ENCODE measurements around the gene ADGRD1.

Gene ADGRD1

GRCh38 chr12:131028587-131029338 is 75.1 kb downstream of the ADGRD1 start:
- H3K36me3 ChIP-seq (ENCODE audit: control insufficient read depth, low read length), result no peaks in the 10 kb centered on the region
- H3F3A ChIP-seq (ENCODE audit: control insufficient read depth, insufficient read depth), result no peaks in the 10 kb centered on the region
- H3K4me3 ChIP-seq (ENCODE audit: low read length), result no peak overlapping the region
- no peaks in the 10 kb centered on the region for H3K9me2 ChIP-seq (replicated peaks; ENCODE audit: control insufficient read depth, low read length)
- no peak overlapping the region for H3K4me2 ChIP-seq (ENCODE audit: low read length)
- no peaks in the 10 kb centered on the region for H4K20me1 ChIP-seq (ENCODE audit: control insufficient read depth, insufficient read depth, low read depth, low read length)
- no peak overlapping the region for H3K27ac ChIP-seq (ENCODE audit: low read depth, low read length)
- no peaks in the 10 kb centered on the region for H3K9me3 ChIP-seq (ENCODE audit: control insufficient read depth, insufficient read depth, low read length)
- no peaks in the 10 kb centered on the region for H3K27me3 ChIP-seq (ENCODE audit: control insufficient read depth, low read length)
- TF ChIP-seq CTCF (IDR thresholded peaks at IDR 0.05; ENCODE audit: low read depth, low read length, poor library complexity, severe bottlenecking) (no peak), EZH2phosphoT487 (IDR thresholded peaks at IDR 0.05; ENCODE audit: borderline replicate concordance, low read length) (no peak)
- no peaks in the 10 kb centered on the region for H3K79me2 ChIP-seq (ENCODE audit: control insufficient read depth, low read length)
- no peaks in the 10 kb centered on the region for H3K4me1 ChIP-seq (ENCODE audit: control insufficient read depth, low read length)

- no peaks in the 10 kb centered on the region for H3K9me2 ChIP-seq (replicated peaks; ENCODE audit: control insufficient read depth, low read length)
- no peaks in the 10 kb centered on the region for H3K9me3 ChIP-seq (ENCODE audit: control insufficient read depth, insufficient read depth, low read length)
- H4K20me1 ChIP-seq (ENCODE audit: control insufficient read depth, insufficient read depth, low read depth, low read length), result no peaks in the 10 kb centered on the region
- no peaks in the 10 kb centered on the region for H3K4me1 ChIP-seq (ENCODE audit: control insufficient read depth, low read length)
- no peak for TF ChIP-seq CTCF (IDR thresholded peaks at IDR 0.05; ENCODE audit: low read depth, low read length, poor library complexity, severe bottlenecking)
- no peak for TF ChIP-seq EZH2phosphoT487 (IDR thresholded peaks at IDR 0.05; ENCODE audit: borderline replicate concordance, low read length)
- H3K27me3 ChIP-seq (ENCODE audit: control insufficient read depth, low read length), result no peaks in the 10 kb centered on the region
- no peak overlapping the region for H3K4me2 ChIP-seq (ENCODE audit: low read length)
- H3K79me2 ChIP-seq (ENCODE audit: control insufficient read depth, low read length), result no peaks in the 10 kb centered on the region
- no peaks in the 10 kb centered on the region for H3K36me3 ChIP-seq (ENCODE audit: control insufficient read depth, low read length)
- no peak overlapping the region for H3K27ac ChIP-seq (ENCODE audit: low read depth, low read length)
- H3F3A ChIP-seq (ENCODE audit: control insufficient read depth, insufficient read depth), result no peaks in the 10 kb centered on the region
- H3K4me3 ChIP-seq (ENCODE audit: low read length), result no peak overlapping the region
Observed at GRCh38 chr12:131030472-131031328, 77.0 kb downstream of the ADGRD1 start.

GRCh38 chr12:131032082-131032750 is 78.5 kb downstream of the ADGRD1 start:
- Histone ChIP-seq H4K20me1 (ENCODE audit: control insufficient read depth, insufficient read depth, low read depth, low read length) (no peaks in the 10 kb centered on the region), H3K4me2 (ENCODE audit: low read length) (no peak overlapping the region), H3K36me3 (ENCODE audit: control insufficient read depth, low read length) (no peaks in the 10 kb centered on the region), H3K27me3 (ENCODE audit: control insufficient read depth, low read length) (no peaks in the 10 kb centered on the region), H3K4me1 (ENCODE audit: control insufficient read depth, low read length) (no peaks in the 10 kb centered on the region), H3F3A (ENCODE audit: control insufficient read depth, insufficient read depth) (no peaks in the 10 kb centered on the region), H3K4me3 (ENCODE audit: low read length) (no peak overlapping the region), H3K9me3 (ENCODE audit: control insufficient read depth, insufficient read depth, low read length) (no peaks in the 10 kb centered on the region), H3K9me2 (replicated peaks; ENCODE audit: control insufficient read depth, low read length) (no peaks in the 10 kb centered on the region), H3K79me2 (ENCODE audit: control insufficient read depth, low read length) (no peaks in the 10 kb centered on the region), H3K27ac (ENCODE audit: low read depth, low read length) (no peak overlapping the region)
- TF ChIP-seq CTCF (IDR thresholded peaks at IDR 0.05; ENCODE audit: low read depth, low read length, poor library complexity, severe bottlenecking) (no peak), EZH2phosphoT487 (IDR thresholded peaks at IDR 0.05; ENCODE audit: borderline replicate concordance, low read length) (no peak)
